ENCODE data around the gene HCST.
A peak's percentile ranks its signal among the peaks of the same experiment; 100 is the strongest.

The HCST gene

DNA sequence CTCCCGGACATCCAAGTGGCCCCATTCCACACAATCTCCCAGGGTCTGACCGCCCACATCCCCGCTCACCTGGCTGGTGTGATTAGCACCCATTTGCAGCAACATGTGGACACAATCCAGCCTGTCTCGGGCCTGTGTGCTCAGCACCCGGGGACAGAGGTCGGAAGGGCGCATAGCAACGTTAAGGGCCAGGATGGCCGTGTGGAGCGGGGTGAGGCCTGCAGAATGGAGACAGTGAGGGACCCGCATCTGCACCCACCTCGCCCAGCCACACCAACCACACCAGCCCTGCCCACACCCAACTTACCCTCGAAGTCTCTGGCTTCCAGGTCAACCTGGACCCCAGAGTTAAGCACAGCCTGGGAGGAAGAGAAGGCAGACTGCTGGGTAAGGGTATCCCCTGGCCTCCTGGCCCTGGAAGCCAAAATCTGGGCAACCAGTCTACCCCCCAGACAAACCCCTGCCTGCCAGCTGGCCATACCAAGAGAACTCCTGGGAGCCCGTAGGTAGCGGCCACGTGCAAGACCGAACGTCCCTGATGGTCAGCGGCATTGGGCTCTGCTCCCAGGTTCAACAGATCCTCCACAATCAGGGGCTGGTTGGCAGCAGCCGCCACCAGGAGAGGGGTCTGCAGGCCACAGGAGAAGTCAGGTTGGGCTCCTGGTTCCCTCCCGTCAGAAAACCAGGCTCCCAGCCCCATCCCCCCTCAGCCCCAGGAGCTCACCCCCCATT lies 6.3 kb upstream of the HCST start:
- TF ChIP-seq, protein P1, sequence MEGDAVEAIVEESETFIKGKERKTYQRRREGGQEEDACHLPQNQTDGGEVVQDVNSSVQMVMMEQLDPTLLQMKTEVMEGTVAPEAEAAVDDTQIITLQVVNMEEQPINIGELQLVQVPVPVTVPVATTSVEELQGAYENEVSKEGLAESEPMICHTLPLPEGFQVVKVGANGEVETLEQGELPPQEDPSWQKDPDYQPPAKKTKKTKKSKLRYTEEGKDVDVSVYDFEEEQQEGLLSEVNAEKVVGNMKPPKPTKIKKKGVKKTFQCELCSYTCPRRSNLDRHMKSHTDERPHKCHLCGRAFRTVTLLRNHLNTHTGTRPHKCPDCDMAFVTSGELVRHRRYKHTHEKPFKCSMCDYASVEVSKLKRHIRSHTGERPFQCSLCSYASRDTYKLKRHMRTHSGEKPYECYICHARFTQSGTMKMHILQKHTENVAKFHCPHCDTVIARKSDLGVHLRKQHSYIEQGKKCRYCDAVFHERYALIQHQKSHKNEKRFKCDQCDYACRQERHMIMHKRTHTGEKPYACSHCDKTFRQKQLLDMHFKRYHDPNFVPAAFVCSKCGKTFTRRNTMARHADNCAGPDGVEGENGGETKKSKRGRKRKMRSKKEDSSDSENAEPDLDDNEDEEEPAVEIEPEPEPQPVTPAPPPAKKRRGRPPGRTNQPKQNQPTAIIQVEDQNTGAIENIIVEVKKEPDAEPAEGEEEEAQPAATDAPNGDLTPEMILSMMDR (IDR thresholded peaks at IDR 0.05; ENCODE audit: control extremely low read depth, extremely low read depth, low read depth, missing control alignments) = no peak
- CTCF ChIA-PET = interaction anchor here (2.4 to 6.2 kb wide), 2 partner anchors 14 to 35 kb away, joined by 8 to 27 read pairs; no protein-coding TSS in a partner anchor
- POLR2A ChIA-PET = no interaction called here
- DNase-seq (ENCODE audit: extremely low spot score) = no peak

DNA sequence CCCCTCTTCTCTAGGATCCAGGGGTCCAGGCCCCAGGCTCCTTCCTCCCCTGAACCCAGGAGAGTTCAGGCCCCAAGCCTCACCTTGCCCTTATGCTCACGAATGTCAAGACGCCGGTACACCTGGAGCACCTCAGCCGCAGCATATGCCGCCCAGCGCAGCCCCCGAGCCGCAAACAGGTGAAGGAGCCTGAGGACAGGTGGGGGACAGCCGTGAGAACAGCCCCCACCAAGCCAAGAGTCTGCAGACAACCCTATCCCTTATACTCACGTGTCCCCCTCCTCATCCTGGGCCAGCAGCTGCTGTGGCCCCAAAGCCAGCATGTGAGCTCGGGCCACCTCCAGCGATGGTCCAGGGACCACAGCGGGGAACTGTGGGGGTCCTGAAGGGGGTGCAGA lies 5.7 kb upstream of the HCST start:
- TF ChIP-seq, protein P1 (IDR thresholded peaks at IDR 0.05; ENCODE audit: control extremely low read depth, extremely low read depth, low read depth, missing control alignments) = no peak
- CTCF ChIA-PET = interaction anchor here (2.4 to 6.2 kb wide), 2 partner anchors 15 to 35 kb away, joined by 8 to 27 read pairs; no protein-coding TSS in a partner anchor
- POLR2A ChIA-PET = no interaction called here
- no peak for DNase-seq (ENCODE audit: extremely low spot score)

DNA sequence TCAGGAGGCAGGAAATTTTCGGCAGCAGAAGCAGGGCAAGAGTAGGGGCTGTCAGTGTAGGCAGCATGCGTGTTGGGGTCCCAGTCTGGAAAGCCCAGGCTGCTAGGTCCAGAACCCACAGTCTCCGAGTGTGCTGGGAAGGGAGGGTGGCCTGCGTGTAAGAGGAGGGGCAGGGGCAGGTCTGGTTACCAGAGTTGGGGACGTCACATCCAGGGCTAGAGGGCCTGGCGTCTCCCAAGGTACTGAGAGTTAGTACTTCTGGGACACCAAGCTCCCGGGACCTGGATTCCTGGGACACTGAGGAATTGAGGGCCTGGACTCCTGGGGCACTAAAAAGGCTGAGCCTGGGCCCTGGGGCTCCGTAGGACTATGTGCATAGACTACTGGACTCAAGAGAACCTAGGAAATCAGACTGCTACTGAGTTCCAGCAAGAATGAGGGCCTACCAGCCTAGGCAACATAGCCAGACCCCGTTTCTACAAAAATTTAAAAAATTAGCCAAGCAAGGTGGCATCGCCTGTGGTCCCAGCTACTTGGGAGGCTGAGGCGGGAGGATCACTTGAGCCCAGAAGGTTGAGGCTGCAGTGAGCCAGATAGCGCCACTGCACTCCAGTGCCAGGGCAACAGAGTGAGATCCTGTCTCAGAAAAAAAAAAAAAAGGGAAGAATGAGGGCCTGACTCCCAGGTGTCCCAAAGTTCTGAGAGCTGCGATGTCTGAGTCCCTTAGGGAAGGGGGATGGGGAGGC lies 4.5 kb upstream of the HCST start:
- DNase-seq (ENCODE audit: extremely low spot score) = no peak
- ChIA-PET CTCF (interaction anchor here (2.4 to 6.2 kb wide), 2 partner anchors 16 to 34 kb away, joined by 8 to 27 read pairs; no protein-coding TSS in a partner anchor), POLR2A (interaction anchor here (0.7 kb wide), 2 partner anchors 16 to 108 kb away, joined by 4 read pairs; no protein-coding TSS in a partner anchor)
- TF ChIP-seq, protein P1 (IDR thresholded peaks at IDR 0.05; ENCODE audit: control extremely low read depth, extremely low read depth, low read depth, missing control alignments) = no peak

DNA sequence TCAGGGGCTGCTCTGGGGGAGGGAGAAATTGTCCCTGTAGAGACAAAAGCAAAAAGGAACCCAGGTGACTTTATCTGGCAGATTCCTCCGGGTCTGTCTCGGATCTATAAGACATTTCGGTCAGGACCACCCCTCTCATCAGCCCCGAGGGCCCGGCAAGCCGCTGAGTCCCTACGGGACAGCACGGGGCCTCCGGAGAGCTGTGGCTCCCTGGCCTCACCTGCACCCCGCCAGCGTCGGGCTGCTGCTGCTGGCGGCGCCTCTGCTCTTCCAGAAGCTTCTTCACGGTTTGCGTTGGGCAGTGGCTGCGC lies 3.9 kb upstream of the HCST start:
- ChIA-PET POLR2A (interaction anchor here (0.7 kb wide), 1 partner anchor 109 kb away, joined by 4 read pairs; no protein-coding TSS in a partner anchor), CTCF (interaction anchor here (6.2 kb wide), 1 partner anchor 33 kb away, joined by 27 read pairs; no protein-coding TSS in a partner anchor)
- TF ChIP-seq, protein P1 (IDR thresholded peaks at IDR 0.05; ENCODE audit: control extremely low read depth, extremely low read depth, low read depth, missing control alignments) = no peak
- no peak for DNase-seq (ENCODE audit: extremely low spot score)

DNA sequence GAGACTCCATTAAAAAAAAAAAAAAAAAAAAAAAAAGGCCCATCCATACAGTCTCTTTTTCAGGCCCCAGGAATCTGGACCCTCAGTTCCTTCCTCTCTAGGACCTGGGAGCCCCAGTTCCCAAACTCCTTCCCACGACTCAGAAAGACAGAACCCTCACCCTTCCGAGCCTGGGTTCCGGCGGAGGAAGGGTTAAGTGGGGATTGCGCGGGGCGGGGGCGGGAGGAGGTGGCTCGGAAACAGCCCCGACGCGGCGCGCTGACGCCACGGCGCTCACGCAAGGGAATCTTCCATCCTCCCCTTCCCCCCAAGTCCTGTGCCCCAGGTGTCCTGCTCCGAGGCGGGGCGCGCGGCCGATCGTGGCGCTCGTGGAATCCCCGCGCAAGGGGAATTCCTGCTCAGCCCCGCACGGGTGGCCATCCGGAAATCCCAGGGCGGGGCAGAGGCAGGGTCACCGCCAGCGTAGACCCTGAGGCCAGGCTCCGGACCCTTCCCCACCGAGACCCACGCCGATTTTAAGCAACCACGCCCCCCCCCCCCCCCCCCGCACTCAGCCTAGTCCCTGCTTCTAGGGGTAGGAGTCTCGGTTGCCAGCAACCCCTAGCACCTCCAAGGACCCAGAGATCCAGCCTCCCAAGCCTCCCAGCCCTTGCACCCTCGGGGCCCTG lies 2.6 kb upstream of the HCST start:
- TF ChIP-seq, protein P1 (IDR thresholded peaks at IDR 0.05; ENCODE audit: control extremely low read depth, extremely low read depth, low read depth, missing control alignments) = no peak
- CTCF ChIA-PET = interaction anchor here (1.4 kb wide), 1 partner anchor 32 kb away, joined by 6 read pairs; no protein-coding TSS in a partner anchor
- DNase-seq (ENCODE audit: extremely low spot score) = peak; percentile 93
- POLR2A ChIA-PET = interaction anchor here (0.7 kb wide), 1 partner anchor 192 kb away, joined by 3 read pairs; no protein-coding TSS in a partner anchor

Measured in GM10248 (cell line).